ELR (cell line): ENCODE results near the gene KLHL10.
A peak's percentile ranks its signal among the peaks of the same experiment; 100 is the strongest.
"Not testable (repeated sequence)": the region's sequence is repeated elsewhere in the genome, so short reads cannot be mapped to it uniquely, and the experiment has no call there.

Experiments used
- DNase-seq: peaks from one replicate; pipeline ENCODE4 v3.0.0-alpha.2; 2015; ENCODE audit warnings: low read depth

KLHL10 gene

GRCh38 chr17:41851382-41851781 is 13.8 kb downstream of the KLHL10 start:
- DNase-seq, result not testable (repeated sequence)

GRCh38 chr17:41860254-41860931 is 22.8 kb downstream of the KLHL10 start:
- DNase-seq, result no peak

- no peak for DNase-seq
Observed at GRCh38 chr17:41863074-41863848, 25.6 kb downstream of the KLHL10 start.

GRCh38 chr17:41864498-41864835 is 26.8 kb downstream of the KLHL10 start:
- DNase-seq, result no peak

- peak; percentile 94 for DNase-seq
Observed at GRCh38 chr17:41864836-41865595, 27.4 kb downstream of the KLHL10 start, which contains the start of gene KLHL11. Gene KLHL11, minus strand, starts transcription at chr17:41865423. Its CDS starts 53 bp downstream, at chr17:41865370.

- DNase-seq, result no peak
Observed at GRCh38 chr17:41865596-41865893, 27.9 kb downstream of the KLHL10 start.

GRCh38 chr17:41868568-41868967 is 30.9 kb downstream of the KLHL10 start:
- DNase-seq, result no peak

GRCh38 chr17:41869426-41869825 is 31.8 kb downstream of the KLHL10 start:
- no peak for DNase-seq

GRCh38 chr17:41870097-41870496 is 32.5 kb downstream of the KLHL10 start:
- no peak for DNase-seq

GRCh38 chr17:41870627-41871026 is 33.0 kb downstream of the KLHL10 start:
- DNase-seq, result no peak

GRCh38 chr17:41871789-41872188 is 34.2 kb downstream of the KLHL10 start:
- DNase-seq, result no peak

- DNase-seq, result no peak
Observed at GRCh38 chr17:41873559-41874292, 36.1 kb downstream of the KLHL10 start.

- not testable (repeated sequence) for DNase-seq
Observed at GRCh38 chr17:41874293-41874670, 36.7 kb downstream of the KLHL10 start.

- no peak for DNase-seq
Observed at GRCh38 chr17:41880130-41880529, 42.5 kb downstream of the KLHL10 start.

- DNase-seq, result no peak
Observed at GRCh38 chr17:41882756-41883155, 45.1 kb downstream of the KLHL10 start.

GRCh38 chr17:41885733-41886132 is 48.1 kb downstream of the KLHL10 start:
- peak; percentile 22 for DNase-seq

- no peak for DNase-seq
Observed at GRCh38 chr17:41888332-41888965, 50.8 kb downstream of the KLHL10 start.

GRCh38 chr17:41891135-41892020 is 53.8 kb downstream of the KLHL10 start:
- peak; percentile 49 for DNase-seq

- no peak for DNase-seq
Observed at GRCh38 chr17:41892021-41892376, 54.4 kb downstream of the KLHL10 start.

- no peak for DNase-seq
Observed at GRCh38 chr17:41893384-41893783, 55.8 kb downstream of the KLHL10 start.

GRCh38 chr17:41894791-41895331 is 57.2 kb downstream of the KLHL10 start:
- peak; percentile 63 for DNase-seq
